ENCODE measurements around the gene KDR. TPM values are rescaled to one million over a fixed set of nuclear protein-coding genes. Genes with fewer than 3 reads are reported as not detected.

The KDR gene
- total and polyA plus RNA-seq, 3 donors from 2014 or later: 6.8 to 8.3 (median 7.9) TPM

DNA sequence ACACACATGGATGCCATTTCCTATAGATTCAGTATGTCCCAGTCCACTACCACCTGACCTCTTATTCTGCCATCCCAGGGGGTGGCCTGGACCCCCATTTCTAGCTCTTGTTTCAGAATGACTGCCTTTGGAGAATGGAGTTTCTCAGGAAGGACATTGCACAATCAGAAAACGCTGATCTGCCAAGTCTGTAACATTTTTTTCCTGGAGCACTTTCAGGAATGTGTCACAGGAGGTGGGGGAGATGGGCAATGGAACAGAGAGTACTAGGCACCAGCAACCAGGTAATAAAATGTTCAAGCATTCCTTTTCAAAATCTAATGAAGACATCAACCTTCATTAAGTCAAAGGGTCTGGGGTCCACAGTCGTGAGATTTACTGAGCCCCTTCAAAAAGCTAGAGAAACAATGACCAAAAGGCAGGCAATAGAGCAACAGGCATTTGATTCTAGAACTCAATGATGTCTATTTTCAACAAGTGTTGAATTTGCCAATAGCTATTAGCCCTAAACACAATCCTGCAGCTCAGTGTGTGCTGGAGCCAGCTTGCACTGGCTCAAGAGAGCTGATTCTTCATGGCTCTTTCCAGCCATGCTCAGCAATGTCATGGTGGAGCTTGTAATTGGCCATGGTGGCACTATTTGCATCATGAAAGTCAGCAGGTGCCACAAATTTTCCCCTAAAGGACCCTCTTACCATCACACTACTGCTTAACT, 87.1 kb downstream of the KDR start:
- H3K4me1 ChIP-seq: peaks cover 11% of the 10 kb centered on the region
- H3K4me3 ChIP-seq: no peak overlapping the region
- no peaks in the 10 kb centered on the region for H3K36me3 ChIP-seq (ENCODE audit: low read depth, missing control alignments)
- WGBS, 2 donors: 29 to 32% methylated on average over 2 of the region's 2 CpGs
- intact Hi-C loops (cut with DNase I; ENCODE audit: low total_unique reads): no loop called here
- peak; percentile 57 for DNase-seq
- peak overlapping the region in 1 of 2 donors; percentile 44 for H3K27ac ChIP-seq
- no peak for TF ChIP-seq POLR2A (IDR thresholded peaks at IDR 0.05)
- TF ChIP-seq, protein P1, sequence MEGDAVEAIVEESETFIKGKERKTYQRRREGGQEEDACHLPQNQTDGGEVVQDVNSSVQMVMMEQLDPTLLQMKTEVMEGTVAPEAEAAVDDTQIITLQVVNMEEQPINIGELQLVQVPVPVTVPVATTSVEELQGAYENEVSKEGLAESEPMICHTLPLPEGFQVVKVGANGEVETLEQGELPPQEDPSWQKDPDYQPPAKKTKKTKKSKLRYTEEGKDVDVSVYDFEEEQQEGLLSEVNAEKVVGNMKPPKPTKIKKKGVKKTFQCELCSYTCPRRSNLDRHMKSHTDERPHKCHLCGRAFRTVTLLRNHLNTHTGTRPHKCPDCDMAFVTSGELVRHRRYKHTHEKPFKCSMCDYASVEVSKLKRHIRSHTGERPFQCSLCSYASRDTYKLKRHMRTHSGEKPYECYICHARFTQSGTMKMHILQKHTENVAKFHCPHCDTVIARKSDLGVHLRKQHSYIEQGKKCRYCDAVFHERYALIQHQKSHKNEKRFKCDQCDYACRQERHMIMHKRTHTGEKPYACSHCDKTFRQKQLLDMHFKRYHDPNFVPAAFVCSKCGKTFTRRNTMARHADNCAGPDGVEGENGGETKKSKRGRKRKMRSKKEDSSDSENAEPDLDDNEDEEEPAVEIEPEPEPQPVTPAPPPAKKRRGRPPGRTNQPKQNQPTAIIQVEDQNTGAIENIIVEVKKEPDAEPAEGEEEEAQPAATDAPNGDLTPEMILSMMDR (IDR thresholded peaks at IDR 0.05): no peak
- H3K27me3 ChIP-seq: no peaks in the 10 kb centered on the region
- no peaks in the 10 kb centered on the region for H3K9me3 ChIP-seq

DNA sequence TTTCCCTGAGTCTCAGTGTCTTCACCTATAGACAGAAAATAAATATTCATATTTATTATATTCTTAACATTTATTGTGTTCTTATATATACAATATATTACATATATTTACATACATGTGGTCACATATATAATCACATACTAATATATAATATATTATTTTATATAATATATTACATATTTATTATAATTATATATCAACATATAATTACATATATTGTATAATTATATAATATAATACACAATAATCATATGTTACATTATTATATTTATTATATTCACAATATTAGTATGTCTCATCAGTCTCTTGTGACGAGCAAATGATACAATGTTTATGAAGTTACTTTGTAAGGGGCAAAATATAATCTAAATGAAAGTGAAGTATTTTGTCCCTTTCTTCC, 87.7 kb downstream of the KDR start:
- H3K4me1 ChIP-seq: peaks cover 11% of the 10 kb centered on the region
- H3K27ac ChIP-seq: peak overlapping the region in 1 of 2 donors; percentile 44
- 55 to 63% methylated on average over 1 of the region's 1 CpG for WGBS, 2 donors
- TF ChIP-seq POLR2A (IDR thresholded peaks at IDR 0.05): no peak
- TF ChIP-seq, protein P1 (IDR thresholded peaks at IDR 0.05): no peak
- intact Hi-C loops (cut with DNase I; ENCODE audit: low total_unique reads): no loop called here
- DNase-seq: no peak
- H3K36me3 ChIP-seq (ENCODE audit: low read depth, missing control alignments): no peaks in the 10 kb centered on the region
- no peaks in the 10 kb centered on the region for H3K9me3 ChIP-seq
- H3K4me3 ChIP-seq: no peak overlapping the region
- H3K27me3 ChIP-seq: no peaks in the 10 kb centered on the region

DNA sequence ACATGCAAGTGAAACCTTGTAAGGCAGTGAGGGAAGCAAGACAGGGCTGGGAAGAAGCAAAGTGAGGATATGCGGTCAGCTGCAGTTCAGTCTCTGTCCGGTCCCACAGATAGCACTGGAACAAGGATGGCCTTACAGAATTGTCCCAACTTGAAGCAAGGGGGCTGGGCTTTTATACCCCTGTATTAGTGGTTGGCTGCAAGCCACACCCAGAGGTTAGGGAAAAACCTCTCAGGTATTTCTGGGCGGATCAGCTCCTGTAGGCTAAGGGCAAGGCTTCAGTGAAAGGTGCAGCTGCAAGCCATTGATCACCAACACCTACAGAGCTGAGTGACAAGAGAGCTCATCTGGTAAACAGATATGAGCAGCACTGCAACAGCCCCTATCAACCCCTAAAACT, 89.0 kb downstream of the KDR start:
- Histone ChIP-seq H3K27me3 (no peaks in the 10 kb centered on the region), H3K27ac (no peak overlapping the region), H3K36me3 (ENCODE audit: low read depth, missing control alignments) (no peaks in the 10 kb centered on the region), H3K9me3 (no peaks in the 10 kb centered on the region), H3K4me3 (no peak overlapping the region), H3K4me1 (peaks cover 11% of the 10 kb centered on the region)
- 77 to 78% methylated on average over 3 of the region's 3 CpGs for WGBS, 2 donors
- DNase-seq: no peak
- TF ChIP-seq, protein P1 (IDR thresholded peaks at IDR 0.05): no peak
- no peak for TF ChIP-seq POLR2A (IDR thresholded peaks at IDR 0.05)
- intact Hi-C loops (cut with DNase I; ENCODE audit: low total_unique reads): no loop called here

DNA sequence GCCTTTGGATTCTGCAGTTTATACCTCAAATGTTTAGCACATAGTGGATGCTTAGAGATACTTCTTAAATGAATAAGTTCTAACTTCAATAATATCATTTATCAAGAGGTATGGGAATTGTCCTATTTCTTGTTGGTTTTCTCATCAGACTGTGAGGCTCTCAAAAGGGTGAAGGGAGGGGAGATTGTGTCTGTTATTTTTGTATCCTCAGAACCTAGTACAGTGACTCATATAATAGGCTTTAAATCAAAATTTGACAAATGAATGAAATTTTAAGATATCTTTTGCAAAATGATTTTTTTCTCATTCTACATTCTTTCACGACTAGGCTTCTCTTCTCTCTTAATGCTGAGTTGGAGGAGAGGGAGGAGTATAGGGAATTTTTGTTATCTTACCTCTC, 89.5 kb downstream of the KDR start:
- no peak overlapping the region for H3K4me3 ChIP-seq
- no peaks in the 10 kb centered on the region for H3K9me3 ChIP-seq
- H3K36me3 ChIP-seq (ENCODE audit: low read depth, missing control alignments): no peaks in the 10 kb centered on the region
- H3K4me1 ChIP-seq: peaks cover 11% of the 10 kb centered on the region
- WGBS, 2 donors: 31 to 44% methylated on average over 1 of the region's 1 CpG
- H3K27me3 ChIP-seq: no peaks in the 10 kb centered on the region
- TF ChIP-seq POLR2A (IDR thresholded peaks at IDR 0.05): no peak
- TF ChIP-seq, protein P1 (IDR thresholded peaks at IDR 0.05): no peak
- intact Hi-C loops (cut with DNase I; ENCODE audit: low total_unique reads): no loop called here
- no peak overlapping the region for H3K27ac ChIP-seq
- DNase-seq: no peak

DNA sequence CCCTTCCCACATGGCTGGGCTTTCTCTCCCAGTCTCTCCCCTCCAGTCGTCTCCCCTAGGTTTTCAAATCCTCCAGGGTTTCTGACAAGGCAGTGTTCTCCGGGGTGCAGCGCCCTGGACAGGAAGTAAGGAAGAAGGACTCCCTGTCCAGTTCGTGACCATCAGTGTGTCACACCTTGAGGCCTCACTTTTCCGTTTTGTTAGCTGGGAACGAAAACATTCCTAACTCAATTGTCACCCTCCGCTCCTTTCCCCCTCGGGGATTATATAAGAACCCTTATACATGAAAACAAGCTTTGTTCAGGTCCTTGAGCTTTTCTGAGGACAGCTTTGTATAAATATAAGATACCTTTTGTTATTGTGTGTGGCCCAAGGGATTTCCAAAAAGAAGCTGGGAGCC, 92.1 kb downstream of the KDR start:
- H3K27ac ChIP-seq: no peak overlapping the region
- H3K4me1 ChIP-seq: peaks cover under 1% of the 10 kb centered on the region
- H3K36me3 ChIP-seq (ENCODE audit: low read depth, missing control alignments): no peaks in the 10 kb centered on the region
- TF ChIP-seq, protein P1 (IDR thresholded peaks at IDR 0.05): no peak
- DNase-seq: no peak
- H3K27me3 ChIP-seq: no peaks in the 10 kb centered on the region
- H3K9me3 ChIP-seq: no peaks in the 10 kb centered on the region
- 67 to 71% methylated on average over 8 of the region's 8 CpGs for WGBS, 2 donors
- intact Hi-C loops (cut with DNase I; ENCODE audit: low total_unique reads): no loop called here
- no peak overlapping the region for H3K4me3 ChIP-seq
